HCT116 (cell line): Measurements from ENCODE around the gene ALG8. TPM values are rescaled to one million over a fixed set of nuclear protein-coding genes. Genes with fewer than 3 reads are reported as not detected.

ENCODE experiments used
- ATAC-seq: fragments of 200-7000 bp; cut with Tn5 transposase; 2 replicates; pipeline ENCODE4 v1.9.1; 2020; ENCODE audit warnings: mild to moderate bottlenecking, moderate library complexity
- BruUV-seq: library from RNA; stranded (reverse); fragments of 400-500 nt; replicated peaks from 2 replicates; lab custom pipeline; 2021; lab: Mats Ljungman, UMichigan
- CTCF ChIA-PET: fragments of 300-600 bp; sonication (Branson Sonifier 250); formaldehyde crosslinking; loops from one replicate; lab custom pipeline; 2021; ENCODE audit warnings: antibody characterized with exemption; lab: Charles Lee
- POLR2A ChIA-PET: fragments of 300-600, 350-600 bp; sonication (Branson Sonifier 250); formaldehyde crosslinking; loops from one replicate; lab custom pipeline; 2021; ENCODE audit warnings: antibody characterized with exemption; lab: Charles Lee
- RAD21 ChIA-PET, 2 experiments: fragments of 300-600 bp; sonication (Branson Sonifier 250); formaldehyde crosslinking; loops; one replicate each; lab custom pipeline; 2023; ENCODE audit warnings: low total read pairs in 2 of 2; ENCODE audit not compliant: uncharacterized antibody in 2 of 2, unreplicated experiment in 2 of 2, low non-redundant PET in 1 of 2; lab: Charles Lee
- DNase-seq: peaks from one replicate; pipeline ENCODE4 v3.0.0-alpha.2; 2010; ENCODE audit warnings: low read depth, low spot score
- H2AFZ ChIP-seq: fragments of 200-600 bp; shearing (Covaris generic), sonication (generic); 2 replicates; pipeline ENCODE4 v1.6.1; 2017; ENCODE audit warnings: low read depth, mixed run types, mixed read lengths, antibody characterized with exemption, low read length; ENCODE audit not compliant: poor library complexity, severe bottlenecking
- H3K27ac ChIP-seq: 2 replicates; pipeline ENCODE4 v1.5.1; 2012; ENCODE audit warnings: low read depth, low read length
- H3K27me3 ChIP-seq: fragments of 200-600 bp; sonication (generic); 2 replicates; pipeline ENCODE4 v1.6.1; 2016; ENCODE audit warnings: mixed run types, low read length, mixed read lengths; ENCODE audit not compliant: insufficient read depth
- H3K36me3 ChIP-seq, 2 experiments: fragments of 200-500 bp in 1 of 2; fragments of 200-600 bp in 1 of 2; sonication (Bioruptor generic) in 1 of 2; sonication (generic) in 1 of 2; 2 replicates each; pipeline versions ENCODE4 v1.5.1 to v1.6.1; 2014 to 2016; ENCODE audit warnings: low read length in 2 of 2, inconsistent platforms in 1 of 2, mixed read lengths in 1 of 2, mixed run types in 1 of 2; ENCODE audit not compliant: insufficient read depth in 2 of 2, control insufficient read depth in 1 of 2
- H3K4me1 ChIP-seq, 2 experiments: fragments of 200-600 bp in 1 of 2; sonication (generic) in 1 of 2; 2 replicates each; pipeline versions ENCODE4 v1.5.1 to v1.6.1; 2012 to 2017; ENCODE audit warnings: low read length in 2 of 2, inconsistent platforms in 1 of 2, mild to moderate bottlenecking in 1 of 2, mixed read lengths in 1 of 2, mixed run types in 1 of 2, moderate library complexity in 1 of 2; ENCODE audit not compliant: insufficient read depth in 2 of 2, control insufficient read depth in 1 of 2
- H3K4me2 ChIP-seq: fragments of 200-600 bp; sonication (generic); 2 replicates; pipeline ENCODE4 v1.6.1; 2017; ENCODE audit warnings: mixed run types, low read length, mixed read lengths
- H3K4me3 ChIP-seq, 2 experiments: fragments of 200-600 bp in 1 of 2; sonication (generic) in 1 of 2; replicated peaks in 1 of 2; 2 replicates each; pipeline ENCODE4 v1.5.1; 2011 to 2016; ENCODE audit warnings: low read length in 2 of 2, control low read depth in 1 of 2, low read depth in 1 of 2, mild to moderate bottlenecking in 1 of 2, mixed read lengths in 1 of 2, mixed run types in 1 of 2
- H3K79me2 ChIP-seq: fragments of 200-600 bp; sonication (generic); 2 replicates; pipeline ENCODE4 v1.6.1; 2017; ENCODE audit warnings: mild to moderate bottlenecking, mixed run types, low read length, moderate library complexity, mixed read lengths; ENCODE audit not compliant: insufficient read depth
- H3K9ac ChIP-seq: fragments of 200-600 bp; sonication (generic); 2 replicates; pipeline ENCODE4 v1.6.1; 2016; ENCODE audit warnings: low read length, mixed read lengths
- H3K9me2 ChIP-seq: fragments of 200-600 bp; sonication (generic), shearing (Covaris generic); 2 replicates; pipeline ENCODE4 v1.6.1; 2017; ENCODE audit warnings: mixed run types, mild to moderate bottlenecking, moderate library complexity; ENCODE audit not compliant: insufficient read depth
- H3K9me3 ChIP-seq, 2 experiments: fragments of 200-500 bp in 1 of 2; fragments of 200-600 bp in 1 of 2; sonication (Bioruptor generic) in 1 of 2; sonication (generic) in 1 of 2; 2 replicates each; pipeline ENCODE4 v1.6.1; 2014 to 2017; ENCODE audit warnings: low read length in 2 of 2, mixed read lengths in 2 of 2, inconsistent platforms in 1 of 2, low read depth in 1 of 2, mild to moderate bottlenecking in 1 of 2, mixed run types in 1 of 2, moderate library complexity in 1 of 2; ENCODE audit not compliant: control insufficient read depth in 1 of 2, insufficient read depth in 1 of 2
- H4K20me1 ChIP-seq: fragments of 200-600 bp; sonication (generic), shearing (Covaris generic); 2 replicates; pipeline ENCODE4 v1.6.1; 2017; ENCODE audit warnings: mixed run types, mild to moderate bottlenecking, moderate library complexity; ENCODE audit not compliant: insufficient read depth
- CEBPB ChIP-seq: IDR thresholded peaks from 2 replicates; pipeline ENCODE4 v1.6.1; 2012; ENCODE audit warnings: low read depth
- ELF1 ChIP-seq: IDR thresholded peaks from 2 replicates; pipeline ENCODE4 v1.6.1; 2012; ENCODE audit warnings: low read depth, borderline replicate concordance
- EZH2phosphoT487 ChIP-seq: fragments of 200-600 bp; IDR thresholded peaks from 2 replicates; pipeline ENCODE4 v1.6.1; 2018; ENCODE audit warnings: antibody characterized with exemption, borderline replicate concordance
- POLR2AphosphoS5 ChIP-seq: IDR thresholded peaks from 2 replicates; pipeline ENCODE4 v1.6.1; 2011; ENCODE audit warnings: mild to moderate bottlenecking, low read depth, low read length, moderate library complexity
- SRF ChIP-seq: IDR thresholded peaks from 2 replicates; pipeline ENCODE4 v1.6.1; 2012; ENCODE audit warnings: low read depth
- ZBTB33 ChIP-seq: IDR thresholded peaks from 2 replicates; pipeline ENCODE4 v1.6.1; 2011; ENCODE audit warnings: mild to moderate bottlenecking, low read length, moderate library complexity; ENCODE audit not compliant: insufficient replicate concordance; ENCODE audit errors: extremely low read depth
- ZFX ChIP-seq: fragments of 450-650 bp; IDR thresholded peaks from 2 replicates; pipeline ENCODE4 v1.6.1; 2017
- intact Hi-C: fragments of 100-400 bp; cut with micrococcal nuclease; formaldehyde crosslinking; loops from 2 replicates; pipeline ENCODE4 v1.10.0; 2022
- total RNA-seq: library from RNA; stranded (reverse); gene quantifications from one replicate; pipeline ENCODE4 v1.2.1, GENCODE V29; 2021; ENCODE audit not compliant: unreplicated experiment
- TF ChIP-seq, protein P1 (sequence below), 3 experiments: fragments of 200-600 bp in 1 of 3; sonication (generic) in 1 of 3; IDR thresholded peaks in 2 of 3; conservative IDR thresholded peaks in 1 of 3; 2 replicates each; pipeline ENCODE4 v1.5.1; 2012 to 2017; ENCODE audit warnings: low read depth in 2 of 3, low read length in 2 of 3, antibody characterized with exemption in 1 of 3, borderline replicate concordance in 1 of 3, control low read depth in 1 of 3, mild to moderate bottlenecking in 1 of 3, mixed read lengths in 1 of 3, mixed run types in 1 of 3, moderate library complexity in 1 of 3; ENCODE audit not compliant: insufficient read depth in 1 of 3

ALG8 gene
- total RNA-seq, 1 experiment from 2014 or later = 50.1 TPM

- TF ChIP-seq, protein P1, sequence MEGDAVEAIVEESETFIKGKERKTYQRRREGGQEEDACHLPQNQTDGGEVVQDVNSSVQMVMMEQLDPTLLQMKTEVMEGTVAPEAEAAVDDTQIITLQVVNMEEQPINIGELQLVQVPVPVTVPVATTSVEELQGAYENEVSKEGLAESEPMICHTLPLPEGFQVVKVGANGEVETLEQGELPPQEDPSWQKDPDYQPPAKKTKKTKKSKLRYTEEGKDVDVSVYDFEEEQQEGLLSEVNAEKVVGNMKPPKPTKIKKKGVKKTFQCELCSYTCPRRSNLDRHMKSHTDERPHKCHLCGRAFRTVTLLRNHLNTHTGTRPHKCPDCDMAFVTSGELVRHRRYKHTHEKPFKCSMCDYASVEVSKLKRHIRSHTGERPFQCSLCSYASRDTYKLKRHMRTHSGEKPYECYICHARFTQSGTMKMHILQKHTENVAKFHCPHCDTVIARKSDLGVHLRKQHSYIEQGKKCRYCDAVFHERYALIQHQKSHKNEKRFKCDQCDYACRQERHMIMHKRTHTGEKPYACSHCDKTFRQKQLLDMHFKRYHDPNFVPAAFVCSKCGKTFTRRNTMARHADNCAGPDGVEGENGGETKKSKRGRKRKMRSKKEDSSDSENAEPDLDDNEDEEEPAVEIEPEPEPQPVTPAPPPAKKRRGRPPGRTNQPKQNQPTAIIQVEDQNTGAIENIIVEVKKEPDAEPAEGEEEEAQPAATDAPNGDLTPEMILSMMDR (IDR thresholded peaks at IDR 0.05 in 2 of 3, conservative IDR thresholded peaks at IDR 0.05 in 1 of 3; ENCODE audit: borderline replicate concordance in 1 of 3, insufficient read depth in 1 of 3, low read depth in 2 of 3, low read length in 2 of 3) = no peak
- TF ChIP-seq ELF1 (no peak), EZH2phosphoT487 (no peak), ZFX (no peak), CEBPB (no peak), SRF (no peak), POLR2AphosphoS5 (no peak), ZBTB33 (no peak)
Measured at GRCh38 chr11:78161346-78161745, 21.9 kb upstream of the ALG8 start (continued).

DNA sequence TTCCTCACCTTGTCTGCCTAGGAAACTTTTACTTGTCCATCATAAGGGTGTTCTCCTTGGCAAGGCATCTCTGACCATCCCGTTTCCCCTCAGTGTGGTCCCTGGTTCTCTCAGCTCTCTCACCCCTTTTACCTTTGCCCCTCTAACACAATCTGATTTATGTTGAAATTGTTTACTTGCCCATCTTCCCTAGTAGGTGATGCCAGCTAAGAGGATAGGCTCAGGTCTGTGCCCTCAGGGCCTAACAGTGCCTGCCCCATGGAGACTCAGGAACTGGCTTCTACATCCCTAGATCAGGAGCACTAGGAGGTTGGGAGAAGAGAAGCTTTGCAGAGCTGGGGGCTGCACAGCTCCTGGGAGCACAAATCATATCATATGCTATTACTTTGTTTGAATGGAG is 21.1 kb upstream of the ALG8 start:
- no peak overlapping the region for H2AFZ ChIP-seq
- H3K4me1 ChIP-seq = no peaks in the 10 kb centered on the region
- no peak overlapping the region for H3K27ac ChIP-seq
- H3K4me3 ChIP-seq = no peak overlapping the region
- H4K20me1 ChIP-seq = no peaks in the 10 kb centered on the region
- H3K4me2 ChIP-seq = no peak overlapping the region
- DNase-seq = no peak
- ATAC-seq = no peak
- H3K9ac ChIP-seq = no peak overlapping the region
- no peaks in the 10 kb centered on the region for H3K27me3 ChIP-seq
- H3K79me2 ChIP-seq = no peaks in the 10 kb centered on the region
- POLR2A ChIA-PET = no interaction called here
- no peaks in the 10 kb centered on the region for H3K9me3 ChIP-seq
- TF ChIP-seq EZH2phosphoT487 (no peak), SRF (no peak)
- BruUV-seq = no TSS peak
- RAD21 ChIA-PET = no interaction called here
- no peaks in the 10 kb centered on the region for H3K36me3 ChIP-seq
- CTCF ChIA-PET = no interaction called here
- intact Hi-C loops = no loop called here
- H3K9me2 ChIP-seq = no peaks in the 10 kb centered on the region
